ENCODE results near the gene SKP2.
"Not testable (repeated sequence)": the region's sequence is repeated elsewhere in the genome, so short reads cannot be mapped to it uniquely, and the experiment has no call there.

SKP2 gene

GRCh38 chr5:36158144-36158543 lies 6.2 kb downstream of the SKP2 start:
- DNase-seq = no peak

DNA sequence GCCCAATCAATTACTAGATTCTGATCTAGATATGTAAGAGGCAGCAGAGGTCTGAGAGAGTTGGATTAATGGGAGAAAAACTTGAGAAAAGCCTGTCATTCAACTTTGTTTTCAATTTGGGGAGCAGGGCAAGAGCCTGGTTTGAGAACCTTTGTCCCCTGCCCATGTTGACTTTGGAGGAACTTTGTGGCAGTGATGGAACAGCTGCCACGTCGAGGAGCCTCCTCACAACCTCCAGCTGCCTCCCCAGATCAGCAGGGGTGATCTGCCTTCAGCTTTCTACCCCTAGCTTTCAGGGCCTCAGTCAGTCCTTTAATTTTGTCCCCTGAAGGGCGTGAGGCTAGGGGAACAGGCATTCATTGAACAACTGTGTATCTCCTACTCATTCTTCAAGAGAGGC lies 8.7 kb downstream of the SKP2 start:
- DNase-seq = no peak

DNA sequence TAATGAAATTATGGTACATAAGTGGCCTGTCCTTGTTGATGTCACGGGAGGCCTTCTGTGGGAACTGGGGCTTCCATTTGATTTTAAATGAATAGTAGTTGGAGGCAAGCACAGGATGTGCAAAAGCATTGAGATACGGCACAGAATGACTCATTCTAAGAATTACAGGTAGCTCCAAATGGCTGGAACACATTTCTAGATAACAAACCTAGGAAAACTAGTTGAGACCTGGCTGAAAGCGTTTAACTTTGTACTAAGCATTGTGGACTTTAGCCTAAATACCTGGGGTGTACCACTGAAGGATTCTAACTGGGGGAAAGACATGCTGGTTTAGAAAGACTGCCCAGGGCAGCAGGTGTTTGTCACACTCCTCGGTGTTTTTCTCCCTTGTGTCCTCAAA lies 9.4 kb downstream of the SKP2 start:
- no peak for DNase-seq

DNA sequence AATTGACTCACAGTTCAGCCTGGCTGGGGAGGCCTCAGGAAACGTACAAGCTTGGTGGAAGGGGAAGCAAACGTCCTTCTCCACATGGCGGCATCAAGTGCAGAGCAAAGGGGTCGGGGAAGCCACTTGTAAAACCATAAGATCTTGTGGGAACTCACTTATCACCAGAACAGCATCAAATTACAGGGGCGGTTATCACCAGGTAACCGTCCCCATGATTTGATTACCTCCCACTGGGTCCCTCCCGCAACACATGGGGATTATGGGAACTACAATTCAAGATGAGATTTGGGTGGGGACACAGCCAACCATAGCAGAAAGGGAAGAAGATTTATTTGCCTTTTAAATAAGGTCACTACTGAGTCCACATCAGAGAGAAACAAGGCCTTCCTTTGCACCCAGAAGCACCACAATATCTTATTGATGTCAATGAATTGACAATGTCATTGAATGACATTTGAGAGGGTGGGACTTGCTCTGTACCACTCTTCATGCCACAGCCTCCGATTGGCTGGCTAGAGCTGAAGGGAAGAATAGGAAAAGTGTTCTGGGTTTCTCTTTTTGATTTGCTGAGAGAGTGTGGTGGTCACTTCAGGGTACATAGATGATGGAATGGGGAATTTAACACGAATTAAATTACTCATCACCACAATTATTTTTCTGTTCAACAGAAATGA lies 11.0 kb downstream of the SKP2 start:
- DNase-seq = no peak

GRCh38 chr5:36164461-36164860 lies 12.6 kb downstream of the SKP2 start:
- DNase-seq = no peak

DNA sequence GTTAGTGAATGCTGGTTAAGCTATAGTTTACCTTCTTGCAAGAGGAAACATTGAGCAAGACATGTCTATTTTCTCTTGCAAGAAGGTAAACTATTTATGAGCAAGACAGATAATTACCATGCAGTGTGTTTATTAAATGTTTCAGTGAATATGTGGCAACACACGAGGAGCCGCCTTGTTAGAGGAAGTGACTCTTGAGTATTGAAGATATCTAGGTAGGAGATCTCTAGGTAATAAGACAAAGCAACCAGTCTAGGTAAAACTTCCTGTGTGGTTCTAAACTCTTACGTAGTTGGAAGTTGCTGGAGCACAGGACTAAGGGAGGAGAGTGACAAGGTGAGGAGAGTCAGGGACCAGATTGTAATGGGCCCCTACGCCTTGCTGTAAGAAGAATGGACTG lies 16.8 kb downstream of the SKP2 start:
- DNase-seq = no peak

- no peak for DNase-seq
These were observed 19.0 kb downstream of the SKP2 start for GRCh38 chr5:36170832-36171424.

- DNase-seq = no peak
These were observed 20.7 kb downstream of the SKP2 start for GRCh38 chr5:36172599-36172998.

GRCh38 chr5:36173426-36173825 lies 21.5 kb downstream of the SKP2 start:
- DNase-seq = no peak

- DNase-seq = no peak
These were observed 22.2 kb downstream of the SKP2 start for GRCh38 chr5:36174119-36174518.

DNA sequence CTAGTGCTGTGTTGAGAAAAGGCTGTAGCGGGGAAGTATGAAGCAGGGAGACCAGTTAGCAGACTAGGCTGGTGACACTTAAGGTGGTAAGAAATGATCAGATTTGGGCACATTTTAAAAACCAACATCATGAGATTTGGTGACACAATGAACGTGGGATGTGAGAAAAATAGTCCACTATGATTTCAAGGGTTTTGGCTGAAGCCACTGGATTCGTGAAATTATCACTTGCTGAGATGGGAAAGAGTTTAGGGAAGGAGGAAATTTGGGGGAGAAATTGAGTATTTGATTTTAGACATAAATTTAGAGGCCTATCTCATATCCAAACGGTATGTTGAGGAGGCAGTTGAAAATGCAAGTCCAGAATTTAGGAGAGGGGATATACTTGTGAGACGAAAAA lies 23.1 kb downstream of the SKP2 start:
- DNase-seq = no peak

DNA sequence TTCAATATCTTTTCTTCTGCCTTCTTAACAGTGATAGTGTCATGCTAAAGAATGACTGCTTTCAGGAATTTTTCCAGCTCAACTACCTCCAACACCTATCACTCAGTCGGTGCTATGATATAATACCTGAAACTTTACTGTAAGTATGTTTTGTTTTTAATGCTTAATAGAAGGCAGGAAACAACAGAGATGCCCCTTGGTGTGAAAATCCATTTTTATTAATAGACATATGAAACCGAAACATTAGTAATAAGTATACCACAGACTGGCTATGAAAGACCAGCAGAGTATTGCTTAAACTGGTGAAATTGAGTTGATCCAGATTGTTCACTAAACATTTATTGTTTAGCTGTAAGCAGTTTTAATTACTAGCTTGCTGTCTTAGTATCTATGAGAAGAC lies 25.2 kb downstream of the SKP2 start:
- no peak for DNase-seq

DNA sequence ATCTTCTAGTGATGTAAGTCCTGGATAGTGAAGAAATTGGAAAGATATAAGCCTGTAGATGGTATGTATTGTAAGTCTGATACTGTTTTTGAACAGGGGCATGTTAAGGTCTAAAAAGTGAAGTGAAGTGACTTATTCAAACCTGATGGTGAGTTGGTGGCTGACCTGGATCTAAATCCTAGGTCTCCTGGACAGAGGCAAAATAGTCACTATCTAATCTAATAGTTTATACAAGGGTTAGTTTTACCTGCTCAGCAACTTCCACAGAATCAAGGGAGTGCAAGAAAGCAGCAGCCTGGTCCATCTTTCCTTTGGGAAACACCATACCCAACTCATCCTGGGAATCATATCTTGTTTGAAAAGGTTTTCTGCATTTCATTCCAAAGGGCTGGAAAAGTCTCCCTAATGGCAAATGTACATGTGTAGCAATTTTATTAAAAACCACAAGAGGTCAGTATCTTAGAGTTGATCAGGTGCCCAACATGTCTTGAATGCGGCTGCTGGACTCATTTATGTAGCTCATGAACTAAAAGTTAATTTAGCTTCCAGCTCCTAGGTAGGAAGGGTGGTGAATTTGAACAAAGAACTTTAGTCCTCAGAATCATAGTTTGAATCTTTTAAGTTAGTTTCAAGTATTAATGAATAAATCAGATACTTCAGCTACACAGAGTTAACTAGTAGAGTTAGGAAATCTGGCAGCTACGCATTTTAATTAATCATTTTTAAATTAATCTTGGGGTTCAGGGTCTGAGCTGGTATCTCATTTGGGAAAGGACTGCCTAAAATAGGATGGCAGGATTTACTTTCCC lies 26.0 kb downstream of the SKP2 start:
- peak; percentile 22 to 33 for DNase-seq

GRCh38 chr5:36178524-36178890 lies 26.6 kb downstream of the SKP2 start:
- DNase-seq = no peak

- DNase-seq = no peak
These were observed 28.0 kb downstream of the SKP2 start for GRCh38 chr5:36179950-36180349.

GRCh38 chr5:36180556-36181350 lies 28.8 kb downstream of the SKP2 start:
- DNase-seq = no peak

DNA sequence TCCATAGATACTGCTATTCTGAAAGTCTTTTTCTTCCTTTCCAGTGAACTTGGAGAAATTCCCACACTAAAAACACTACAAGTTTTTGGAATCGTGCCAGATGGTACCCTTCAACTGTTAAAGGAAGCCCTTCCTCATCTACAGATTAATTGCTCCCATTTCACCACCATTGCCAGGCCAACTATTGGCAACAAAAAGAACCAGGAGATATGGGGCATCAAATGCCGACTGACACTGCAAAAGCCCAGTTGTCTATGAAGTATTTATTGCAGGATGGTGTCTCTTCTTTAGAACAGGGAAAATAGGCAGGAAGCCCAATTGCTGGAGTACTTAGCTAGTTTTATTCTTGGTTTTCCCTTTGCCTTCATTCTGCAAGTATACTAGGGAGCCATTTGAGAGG lies 29.9 kb downstream of the SKP2 start:
- no peak for DNase-seq

DNA sequence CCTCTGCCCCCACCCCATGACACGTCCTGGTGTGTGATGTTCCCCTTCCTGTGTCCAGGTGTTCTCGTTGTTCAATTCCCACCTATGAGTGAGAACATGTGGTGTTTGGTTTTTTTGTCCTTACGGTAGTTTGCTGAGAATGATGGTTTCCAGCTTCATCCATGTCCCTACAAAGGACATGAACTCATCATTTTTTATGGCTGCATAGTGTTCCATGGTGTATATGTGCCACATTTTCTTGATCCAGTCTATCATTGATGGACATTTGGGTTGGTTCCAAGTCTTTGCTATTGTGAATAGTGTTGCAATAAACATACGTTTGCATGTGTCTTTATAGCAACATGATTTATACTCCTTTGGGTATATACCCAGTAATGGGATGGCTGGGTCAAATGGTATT lies 32.5 kb downstream of the SKP2 start:
- not testable (repeated sequence) for DNase-seq

GRCh38 chr5:36193746-36194145 lies 41.8 kb downstream of the SKP2 start:
- no peak for DNase-seq

- DNase-seq = no peak
These were observed 46.4 kb downstream of the SKP2 start for GRCh38 chr5:36198281-36198680.

DNA sequence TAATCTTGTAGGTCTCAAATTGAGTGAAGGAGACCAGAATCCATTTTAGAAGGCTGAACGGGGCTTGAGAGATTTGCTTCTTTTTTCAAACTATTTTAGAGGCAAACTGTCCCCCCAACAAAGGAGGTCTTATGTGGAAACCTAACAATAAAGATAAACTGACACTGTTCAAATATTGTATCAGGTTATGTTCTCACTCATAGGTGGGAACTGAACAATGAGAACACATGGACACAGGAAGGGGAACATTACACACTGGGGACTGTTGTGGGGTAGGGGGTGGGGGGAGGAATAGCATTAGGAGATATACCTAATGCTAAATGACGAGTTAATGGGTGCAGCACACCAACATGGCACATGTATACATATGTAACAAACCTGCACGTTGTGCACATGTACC lies 46.9 kb downstream of the SKP2 start:
- DNase-seq = not testable (repeated sequence)

DNA sequence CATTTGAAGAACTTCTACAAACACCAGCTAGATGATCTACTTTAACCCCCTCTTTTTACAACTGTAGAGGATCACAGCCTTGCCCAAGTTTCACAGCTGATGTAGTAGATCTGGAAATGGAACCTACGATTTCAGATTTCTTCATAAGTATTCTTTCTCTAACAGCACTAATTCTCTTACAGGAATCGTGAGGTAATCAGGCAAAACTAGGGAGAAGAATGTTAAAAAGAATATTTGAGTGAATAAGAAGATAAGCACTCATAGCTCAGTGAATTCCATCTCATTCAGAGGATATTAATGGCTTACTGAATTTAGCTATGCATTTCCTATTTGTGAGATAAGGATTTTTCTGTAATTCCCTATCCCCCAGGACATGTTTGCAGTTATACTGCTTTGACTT lies 47.7 kb downstream of the SKP2 start:
- no peak for DNase-seq

- no peak for DNase-seq
These were observed 48.6 kb downstream of the SKP2 start for GRCh38 chr5:36200513-36200912.
